Stimulated activated CD8-positive, alpha-beta memory T cell treated with anti-CD3 and anti-CD28 coated beads, Interleukin-15, amount 100 ng/mL, for 4 hours (primary cell): ENCODE results near the gene SUV39H2.
"Not testable (repeated sequence)": the region's sequence is repeated elsewhere in the genome, so short reads cannot be mapped to it uniquely, and the experiment has no call there.

Experiments
- DNase-seq, 2 donors: peaks; one replicate each; pipeline ENCODE4 v3.0.0-alpha.2; 2020; ENCODE audit warnings: low read depth in 2 of 2

SUV39H2 gene

DNA sequence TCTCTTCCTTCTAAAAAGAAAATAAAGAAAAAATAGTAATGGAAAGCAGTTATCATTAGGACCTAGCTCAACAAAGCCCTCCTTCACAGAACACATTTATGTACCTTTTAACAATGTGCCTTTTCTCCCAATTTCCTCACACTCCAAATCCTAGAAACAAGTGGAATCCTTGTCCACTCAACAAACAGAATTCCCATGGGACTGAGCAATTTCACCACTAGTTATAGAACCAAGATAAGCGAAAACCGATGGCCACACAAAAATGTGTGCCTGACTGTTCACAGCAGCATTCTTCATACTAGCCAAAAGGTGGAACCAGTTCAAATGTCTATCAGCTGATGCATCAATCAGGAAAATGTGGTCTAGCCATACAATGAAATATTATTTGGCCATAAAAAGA lies 57.9 kb downstream of the SUV39H2 start:
- no peak for DNase-seq

DNA sequence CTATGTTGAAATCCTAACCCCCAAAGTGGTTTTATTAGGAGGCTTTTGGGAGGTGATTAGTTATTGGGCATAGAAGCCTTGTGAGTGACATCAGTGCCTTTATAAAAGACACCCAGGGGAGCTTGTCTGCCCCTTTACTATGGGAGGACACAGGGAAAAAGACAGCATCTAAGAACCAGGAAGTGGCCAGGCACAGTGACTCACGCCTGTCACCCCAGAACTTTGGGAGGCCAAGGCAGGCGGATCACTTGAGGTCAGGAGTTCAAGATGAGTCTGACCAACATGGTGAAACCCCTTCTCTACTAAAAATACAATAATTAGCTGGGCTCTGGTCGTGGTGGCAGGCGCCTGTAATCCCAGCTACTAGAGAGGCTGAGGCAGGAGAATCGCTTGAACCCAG lies 60.3 kb downstream of the SUV39H2 start:
- DNase-seq: not testable (repeated sequence)

DNA sequence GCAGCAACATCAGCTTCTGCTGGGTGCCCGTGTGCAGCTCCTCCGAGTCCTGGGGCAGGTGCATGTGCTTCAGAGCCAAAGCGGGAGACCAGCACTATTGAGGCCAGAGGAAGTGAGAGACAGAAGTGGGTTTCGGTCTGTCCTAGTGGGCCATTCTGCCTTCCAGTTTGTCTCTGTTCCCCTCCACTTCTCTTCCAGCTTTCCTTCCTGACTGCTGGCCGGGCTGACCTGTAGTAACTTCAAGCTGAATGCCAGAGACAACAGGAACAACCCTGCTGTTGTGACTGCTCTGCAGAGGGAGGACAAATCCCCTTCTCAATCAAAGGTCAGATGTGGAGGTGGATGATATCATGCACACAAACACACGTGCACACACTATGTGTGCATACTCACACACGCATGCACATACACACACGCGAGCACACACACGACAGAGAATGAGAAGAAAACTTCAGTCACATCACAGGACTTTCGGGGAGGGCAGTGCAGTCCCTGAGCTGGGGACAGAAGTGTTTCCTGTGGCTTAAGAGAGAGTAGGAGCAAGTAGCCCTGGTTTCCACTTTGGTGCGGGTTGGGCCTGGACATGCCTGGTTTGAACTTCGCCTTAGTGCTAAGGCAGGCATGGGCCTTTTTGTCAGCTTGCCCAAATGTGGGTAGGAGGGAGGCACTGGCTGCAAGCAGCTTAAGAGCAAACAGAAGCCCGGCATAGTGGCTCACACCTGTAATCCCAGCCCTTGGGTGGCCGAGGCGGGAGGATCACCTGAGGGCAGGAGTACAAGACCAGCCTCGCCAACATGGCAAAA lies 63.7 kb downstream of the SUV39H2 start:
- DNase-seq: not testable (repeated sequence)

DNA sequence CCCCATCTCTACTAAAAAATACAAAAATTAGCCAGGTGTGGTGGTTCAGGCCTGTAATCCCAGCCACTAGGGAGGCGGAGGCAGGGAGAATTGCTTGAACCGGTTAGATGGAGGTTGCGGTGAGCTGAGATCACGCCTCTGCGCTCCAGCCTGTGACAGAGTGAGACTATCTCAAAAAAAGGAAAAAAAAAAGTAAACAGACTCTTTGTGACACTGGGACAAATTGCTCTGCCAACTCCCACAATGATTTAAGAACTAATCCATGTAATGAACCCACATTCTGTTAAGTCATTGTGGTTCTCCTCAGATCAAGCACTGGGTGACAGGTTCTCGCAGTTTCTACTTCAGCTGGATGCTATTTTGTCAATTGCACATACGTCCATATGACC lies 64.3 kb downstream of the SUV39H2 start:
- DNase-seq: not testable (repeated sequence)

DNA sequence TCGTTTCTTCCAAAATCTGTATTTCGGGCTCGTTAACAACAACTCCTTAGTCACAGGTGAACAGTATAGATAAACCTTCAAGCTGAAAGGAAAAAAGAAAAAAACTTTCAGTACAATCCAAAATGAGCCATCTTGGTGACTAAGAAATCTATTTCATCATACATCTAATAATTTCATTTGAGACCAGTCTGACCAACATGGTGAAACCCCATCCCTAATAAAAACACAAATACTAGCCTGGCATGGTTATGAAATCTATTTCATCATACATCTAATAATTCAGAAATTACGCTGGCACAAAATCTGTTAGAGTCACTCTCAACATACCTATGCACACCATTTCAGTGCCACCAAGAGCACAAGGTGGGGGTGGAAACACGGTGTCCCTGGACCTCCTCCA lies 66.4 kb downstream of the SUV39H2 start:
- no peak for DNase-seq

DNA sequence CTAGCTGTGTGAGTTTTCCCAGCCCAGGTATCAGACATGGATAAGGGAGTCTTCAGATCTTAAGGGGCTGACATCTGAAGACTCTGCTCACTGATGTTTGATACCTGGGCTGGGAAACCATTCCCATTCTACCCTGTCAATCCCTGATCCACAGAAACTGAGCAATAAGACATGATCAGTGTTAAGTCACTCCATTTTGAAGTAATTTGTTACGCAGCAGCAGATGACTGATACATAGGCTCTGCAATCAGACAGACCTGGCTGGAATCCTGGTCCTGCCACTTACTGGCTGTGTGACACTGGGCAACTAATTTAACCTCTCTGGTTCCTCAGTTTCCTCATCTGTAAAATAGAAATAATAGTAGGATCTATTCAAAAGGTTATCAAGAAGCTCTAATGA lies 68.6 kb downstream of the SUV39H2 start:
- no peak for DNase-seq

DNA sequence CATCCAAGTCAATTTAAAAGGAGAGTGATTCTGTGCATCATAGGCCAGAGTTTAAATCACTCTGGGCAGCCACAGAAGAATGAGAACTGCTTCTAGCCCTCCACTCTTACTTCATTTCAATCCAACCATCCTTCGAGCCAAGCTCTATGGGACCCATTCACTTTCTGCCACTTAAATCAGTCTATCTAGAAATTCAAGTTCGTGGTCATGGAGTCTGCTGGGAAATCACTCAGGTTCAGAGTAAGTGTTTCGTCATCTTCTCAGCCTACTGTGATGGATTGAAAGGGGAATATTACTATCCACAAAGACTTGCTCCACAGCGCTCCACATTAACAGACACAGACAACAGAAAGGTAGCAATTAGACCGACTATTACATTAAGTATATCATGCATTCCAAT lies 70.6 kb downstream of the SUV39H2 start:
- DNase-seq: no peak

DNA sequence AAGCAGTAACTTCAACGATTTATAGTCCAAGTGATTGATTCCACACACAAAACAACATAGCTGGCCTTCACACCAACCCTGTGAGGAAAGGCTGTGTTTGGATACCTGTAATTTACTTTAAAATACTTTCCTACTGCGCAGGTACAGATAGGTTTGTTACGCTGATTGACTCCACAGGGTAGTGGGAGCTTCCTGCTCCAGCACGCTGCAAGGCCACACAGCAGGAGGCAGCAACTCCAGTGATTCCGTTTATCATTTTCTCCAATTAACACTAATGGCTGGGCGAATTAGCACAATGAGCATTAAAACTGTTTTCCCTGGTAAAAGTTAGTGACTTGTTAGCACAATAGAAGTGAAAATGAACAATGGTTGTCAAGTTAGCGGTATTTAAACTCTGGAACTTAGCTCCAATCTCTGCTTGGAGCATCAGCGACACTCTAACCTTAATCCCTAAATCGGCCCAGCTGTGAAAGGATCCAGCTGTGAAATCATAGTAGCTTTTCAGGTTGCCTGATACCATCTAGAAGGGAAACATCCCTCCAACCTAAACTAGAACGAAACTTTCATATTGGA lies 74.3 kb downstream of the SUV39H2 start:
- DNase-seq: no peak

DNA sequence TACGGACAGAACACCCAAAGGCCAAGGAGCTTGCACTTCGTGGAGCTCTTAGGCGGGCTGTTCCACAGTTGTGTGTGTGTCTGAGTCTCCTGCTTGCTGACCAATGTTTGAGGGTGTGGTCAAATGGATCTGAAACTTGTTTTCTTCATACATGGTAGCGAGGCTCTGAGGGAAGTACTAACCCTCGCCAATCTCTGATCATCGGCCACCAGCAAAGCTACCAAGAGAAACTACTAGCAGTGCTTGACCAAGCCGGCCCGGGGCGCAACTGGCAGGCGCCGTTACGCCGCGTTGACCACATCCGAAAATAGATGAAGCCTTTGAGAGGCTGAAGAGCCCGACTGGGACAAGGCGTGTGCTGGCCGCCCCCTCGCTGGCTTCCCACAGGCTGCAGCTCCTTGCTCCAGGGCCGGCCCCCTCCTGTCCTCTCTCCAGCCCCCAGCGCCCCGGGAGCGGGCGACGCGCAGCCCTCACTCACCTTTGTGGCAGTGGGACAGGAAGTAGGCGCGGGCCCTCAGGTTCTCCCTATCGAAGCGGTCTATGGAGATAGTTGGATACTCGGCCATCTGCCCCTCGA lies 74.8 kb downstream of the SUV39H2 start:
- no peak for DNase-seq
